ENCODE data around the gene FGF9. TPM values are rescaled to one million over a fixed set of nuclear protein-coding genes. Genes with fewer than 3 reads are reported as not detected.
A peak's percentile ranks its signal among the peaks of the same experiment; 100 is the strongest.

Gene FGF9
- total RNA-seq, result under 1 TPM in 1 of 2 donors, not detected in 1; 0.07 TPM
- polyA plus RNA-seq (2013, experiment 1 of 2), result 2.8 TPM
- polyA plus RNA-seq (2013, experiment 2 of 2), result 2.1 TPM
- long read RNA-seq, experiment 1, result 0 reads
- long read RNA-seq, experiment 2, result 0 reads
- long read RNA-seq, experiment 3, full-length matches to known transcripts, result 1 of 1 reads
- long read RNA-seq, experiment 3, partial matches to known transcripts, result 0 of 1 reads
- long read RNA-seq, experiment 3, other reads (novel, unspliced or antisense), result 0 of 1 reads
- long read RNA-seq, experiment 4, result 0 reads

DNA sequence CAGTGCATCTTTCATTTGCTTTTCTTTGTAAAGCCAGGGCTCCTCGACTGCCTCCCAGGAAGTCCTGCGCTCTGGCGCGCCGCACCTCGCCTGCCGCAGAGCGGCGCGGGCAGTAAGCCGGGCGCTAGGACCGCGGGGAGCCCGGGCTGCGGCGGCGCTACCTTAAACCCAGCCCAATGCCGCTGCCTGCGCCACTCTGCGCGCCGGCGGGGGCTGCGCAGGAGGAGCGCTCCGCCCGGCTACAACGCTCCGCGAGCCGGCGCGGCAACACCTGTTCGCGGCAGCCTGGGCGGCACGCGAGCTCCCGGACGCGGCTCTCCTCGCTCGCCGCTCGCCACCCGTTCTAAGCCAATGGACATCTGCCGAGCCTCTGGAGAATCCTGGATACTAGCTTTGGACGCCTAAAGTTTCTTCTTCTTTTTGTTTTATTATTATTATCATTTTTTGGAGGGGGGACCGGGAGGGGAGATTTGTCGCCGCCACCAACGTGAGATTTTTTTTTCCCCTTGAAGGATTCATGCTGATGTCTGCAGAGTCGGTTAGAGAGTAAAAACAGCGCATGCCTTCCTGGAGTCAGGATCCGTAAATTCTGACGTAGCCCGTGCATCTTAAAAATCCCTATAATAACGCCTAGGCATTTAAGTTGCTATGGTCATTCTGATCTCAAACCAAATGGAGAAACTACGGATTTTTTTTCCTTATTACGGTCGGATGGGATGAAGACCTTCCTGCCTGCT is at the start of gene FGF9:
Gene FGF9 (plus strand): TSS at position 191 of the 737 bp plus-strand sequence. CDS start 840 bp downstream, outside the sequence.
- no peaks in the 10 kb centered on the region for H3K36me3 Mint-ChIP-seq (ENCODE audit: low read depth)
- peak; percentile 92 for DNase-seq

DNA sequence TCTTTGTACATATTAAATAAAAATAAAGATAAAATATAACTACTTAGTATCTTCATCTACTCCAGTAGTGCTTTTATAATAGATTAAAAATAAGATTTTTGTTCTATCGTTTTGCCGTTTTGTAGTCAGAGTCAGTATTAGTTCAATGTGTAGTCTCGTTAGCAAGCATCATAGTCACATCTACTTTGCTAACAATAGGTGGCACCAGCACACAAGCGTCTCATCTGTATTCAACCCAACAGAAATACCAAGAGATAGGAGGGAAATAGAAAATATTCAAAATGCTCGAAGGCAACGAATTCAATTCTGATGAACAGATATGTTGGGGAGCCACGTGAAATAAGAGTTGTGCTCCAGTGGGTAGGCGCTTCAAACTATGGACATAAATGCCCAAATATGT is 45.5 kb upstream of the FGF9 start:
- peaks cover under 1% of the 10 kb centered on the region for H3K9me3 ChIP-seq (ENCODE audit: control insufficient read depth, low read length)
- no peaks in the 10 kb centered on the region for H3K27me3 ChIP-seq (ENCODE audit: control insufficient read depth, insufficient read depth, low read length, poor library complexity, severe bottlenecking)
- H3K4me3 Mint-ChIP-seq, result no peak overlapping the region
- H3K4me3 ChIP-seq (ENCODE audit: low read length), result no peak overlapping the region
- no peak overlapping the region for H3K27ac Mint-ChIP-seq
- DNase-seq, result no peak
- H3K27me3 Mint-ChIP-seq (ENCODE audit: insufficient read depth), result peaks cover 6% of the 10 kb centered on the region
- H3K9ac ChIP-seq (ENCODE audit: extremely low read depth, low read length, poor library complexity, severe bottlenecking), result no peak overlapping the region
- H3K36me3 ChIP-seq (ENCODE audit: control insufficient read depth, insufficient read depth, low read length), result no peaks in the 10 kb centered on the region
- H3K4me1 Mint-ChIP-seq, result no peaks in the 10 kb centered on the region
- H3K4me1 ChIP-seq (ENCODE audit: control insufficient read depth, insufficient read depth, low read length), result no peaks in the 10 kb centered on the region
- peak; percentile 63 for TF ChIP-seq CTCF (conservative IDR thresholded peaks at IDR 0.05)
- H3K36me3 Mint-ChIP-seq (ENCODE audit: low read depth), result no peaks in the 10 kb centered on the region
- 76 to 85% methylated on average over 5 to 8 of the region's 8 CpGs for WGBS, 2 experiments (ENCODE audit: insufficient coverage in 1 of 2, insufficient read length in 1 of 2)
- no peak overlapping the region for H3K27ac ChIP-seq (ENCODE audit: low read depth, low read length)
- H3K9me3 Mint-ChIP-seq, result peaks cover 2% of the 10 kb centered on the region

More for the DNA sequence above, at the start of gene FGF9:
- 1% methylated on average over 34 to 61 of the region's 62 CpGs for WGBS, 2 experiments (ENCODE audit: insufficient coverage in 1 of 2, insufficient read length in 1 of 2)
- no peaks in the 10 kb centered on the region for H3K36me3 ChIP-seq (ENCODE audit: control insufficient read depth, insufficient read depth, low read length)
- H3K9ac ChIP-seq (ENCODE audit: extremely low read depth, low read length, poor library complexity, severe bottlenecking), result peak within 1 kb of the TSS; percentile 6
- TF ChIP-seq CTCF (conservative IDR thresholded peaks at IDR 0.05), result peak; percentile 28
- peaks cover 82% of the 10 kb centered on the region for H3K27me3 ChIP-seq (ENCODE audit: control insufficient read depth, insufficient read depth, low read length, poor library complexity, severe bottlenecking)
- peaks cover 4% of the 10 kb centered on the region for H3K4me1 ChIP-seq (ENCODE audit: control insufficient read depth, insufficient read depth, low read length)
- Mint-ChIP-seq H3K4me3 (peak within 1 kb of the TSS; percentile 69), H3K4me1 (peaks cover 25% of the 10 kb centered on the region), H3K27ac (no peak within 1 kb of the TSS), H3K27me3 (ENCODE audit: insufficient read depth) (peaks cover 86% of the 10 kb centered on the region), H3K9me3 (no peaks in the 10 kb centered on the region)
- no peaks in the 10 kb centered on the region for H3K9me3 ChIP-seq (ENCODE audit: control insufficient read depth, low read length)
- peak within 1 kb of the TSS; percentile 84 for H3K4me3 ChIP-seq (ENCODE audit: low read length)
- peak within 1 kb of the TSS; percentile 77 for H3K27ac ChIP-seq (ENCODE audit: low read depth, low read length)

GRCh38 chr13:21632196-21632595 is 38.7 kb upstream of the FGF9 start:
- no peak overlapping the region for H3K27ac ChIP-seq (ENCODE audit: low read depth, low read length)
- no peak overlapping the region for H3K9ac ChIP-seq (ENCODE audit: extremely low read depth, low read length, poor library complexity, severe bottlenecking)
- no peak overlapping the region for H3K4me3 ChIP-seq (ENCODE audit: low read length)
- DNase-seq, result no peak
- no peaks in the 10 kb centered on the region for H3K27me3 ChIP-seq (ENCODE audit: control insufficient read depth, insufficient read depth, low read length, poor library complexity, severe bottlenecking)
- H3K9me3 Mint-ChIP-seq, result peaks cover 19% of the 10 kb centered on the region
- no peaks in the 10 kb centered on the region for H3K36me3 ChIP-seq (ENCODE audit: control insufficient read depth, insufficient read depth, low read length)
- no peak overlapping the region for H3K4me3 Mint-ChIP-seq
- no peaks in the 10 kb centered on the region for H3K4me1 ChIP-seq (ENCODE audit: control insufficient read depth, insufficient read depth, low read length)
- no peaks in the 10 kb centered on the region for H3K27me3 Mint-ChIP-seq (ENCODE audit: insufficient read depth)
- no peaks in the 10 kb centered on the region for H3K4me1 Mint-ChIP-seq
- no peak overlapping the region for H3K27ac Mint-ChIP-seq
- H3K9me3 ChIP-seq (ENCODE audit: control insufficient read depth, low read length), result peaks cover 23% of the 10 kb centered on the region
- no peaks in the 10 kb centered on the region for H3K36me3 Mint-ChIP-seq (ENCODE audit: low read depth)
- TF ChIP-seq CTCF (conservative IDR thresholded peaks at IDR 0.05), result no peak
